ENCODE data around the gene FAM13A. TPM values are rescaled to one million over a fixed set of nuclear protein-coding genes. Genes with fewer than 3 reads are reported as not detected.

FAM13A gene
- polyA plus RNA-seq, 1 of the 3 experiments (the other 2 are of a cell fraction): 0.67 TPM

GRCh38 chr4:88957570-88957969 lies 99.4 kb downstream of the FAM13A start:
- Histone ChIP-seq H3K27ac (ENCODE audit: low read depth in 2 of 2, low read length in 1 of 2) (no peak overlapping the region), H2AFZ (ENCODE audit: low read depth) (no peak overlapping the region), H3F3A (replicated peaks; ENCODE audit: insufficient read depth) (no peaks in the 10 kb centered on the region), H3K4me3 (ENCODE audit: low read depth in 2 of 2, low read length in 1 of 2) (no peak overlapping the region), H3K4me2 (no peak overlapping the region), H3K9me3 (no peaks in the 10 kb centered on the region), H3K9me2 (no peaks in the 10 kb centered on the region), H3K4me1 (ENCODE audit: control insufficient read depth in 1 of 2, insufficient read depth in 2 of 2, low read depth in 1 of 2, low read length in 1 of 2) (no peaks in the 10 kb centered on the region), H3K79me2 (ENCODE audit: insufficient read depth) (no peaks in the 10 kb centered on the region), H3K36me3 (replicated peaks in 1 of 2; ENCODE audit: control insufficient read depth in 1 of 2, insufficient read depth in 2 of 2, low read length in 1 of 2) (no peaks in the 10 kb centered on the region), H4K20me1 (ENCODE audit: insufficient read depth) (no peaks in the 10 kb centered on the region), H3K27me3 (ENCODE audit: insufficient read depth) (no peaks in the 10 kb centered on the region), H3K9ac (no peak overlapping the region)
- TF ChIP-seq MEF2A (IDR thresholded peaks at IDR 0.05; ENCODE audit: borderline replicate concordance, low read depth): no peak
- no peak for TF ChIP-seq GABPA (IDR thresholded peaks at IDR 0.05; ENCODE audit: low read depth)
- TF ChIP-seq JUND (IDR thresholded peaks at IDR 0.05): no peak
- TF ChIP-seq SIN3A (IDR thresholded peaks at IDR 0.05; ENCODE audit: borderline replicate concordance, low read depth, low read length): no peak
- TF ChIP-seq CTCF (IDR thresholded peaks at IDR 0.05): no peak
- no peak for TF ChIP-seq RCOR1 (IDR thresholded peaks at IDR 0.05; ENCODE audit: low read length)
- no peak for TF ChIP-seq USF1 (IDR thresholded peaks at IDR 0.05; ENCODE audit: borderline replicate concordance, low read depth)
- no peak for TF ChIP-seq PBX3 (IDR thresholded peaks at IDR 0.05)
- TF ChIP-seq MXI1 (IDR thresholded peaks at IDR 0.05; ENCODE audit: low read depth, low read length): no peak
- no peak for TF ChIP-seq REST (IDR thresholded peaks at IDR 0.05; ENCODE audit: low read depth, low read length)
- TF ChIP-seq, protein P1, sequence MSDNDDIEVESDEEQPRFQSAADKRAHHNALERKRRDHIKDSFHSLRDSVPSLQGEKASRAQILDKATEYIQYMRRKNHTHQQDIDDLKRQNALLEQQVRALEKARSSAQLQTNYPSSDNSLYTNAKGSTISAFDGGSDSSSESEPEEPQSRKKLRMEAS (IDR thresholded peaks at IDR 0.05; ENCODE audit: low read depth): no peak
- no peak for TF ChIP-seq NRF1 (IDR thresholded peaks at IDR 0.05; ENCODE audit: low read depth, low read length)
- no peak for TF ChIP-seq EZH2phosphoT487 (IDR thresholded peaks at IDR 0.05; ENCODE audit: borderline replicate concordance, low read depth)
- TF ChIP-seq POLR2AphosphoS5 (IDR thresholded peaks at IDR 0.05; ENCODE audit: low read depth, low read length): no peak
- TF ChIP-seq YY1 (IDR thresholded peaks at IDR 0.05; ENCODE audit: low read depth): no peak
- no peak for TF ChIP-seq TCF12 (IDR thresholded peaks at IDR 0.05)
- TF ChIP-seq GATA2 (CRISPR knock-in tag; IDR thresholded peaks at IDR 0.05): no peak
- no peak for TF ChIP-seq CHD2 (IDR thresholded peaks at IDR 0.05; ENCODE audit: low read length, partially characterized antibody)
- no peak for TF ChIP-seq TEAD4 (IDR thresholded peaks at IDR 0.05; ENCODE audit: borderline replicate concordance, insufficient read depth)
- ChIA-PET CTCF (no interaction called here), POLR2A (no interaction called here)
- 53% methylated on average over 2 of the region's 2 CpGs for WGBS (ENCODE audit: low lambda C conversion rate)
- DNase-seq: no peak
